Measurements from ENCODE around the gene QSOX1. TPM values are rescaled to one million over a fixed set of nuclear protein-coding genes. Genes with fewer than 3 reads are reported as not detected.

Gene QSOX1
- total and polyA plus RNA-seq, 9 of the 15 experiments (the other 6 are each of a cell fraction or from before 2014, with no cell fraction given), result 4.0 to 53.1 (median 15.0) TPM

DNA sequence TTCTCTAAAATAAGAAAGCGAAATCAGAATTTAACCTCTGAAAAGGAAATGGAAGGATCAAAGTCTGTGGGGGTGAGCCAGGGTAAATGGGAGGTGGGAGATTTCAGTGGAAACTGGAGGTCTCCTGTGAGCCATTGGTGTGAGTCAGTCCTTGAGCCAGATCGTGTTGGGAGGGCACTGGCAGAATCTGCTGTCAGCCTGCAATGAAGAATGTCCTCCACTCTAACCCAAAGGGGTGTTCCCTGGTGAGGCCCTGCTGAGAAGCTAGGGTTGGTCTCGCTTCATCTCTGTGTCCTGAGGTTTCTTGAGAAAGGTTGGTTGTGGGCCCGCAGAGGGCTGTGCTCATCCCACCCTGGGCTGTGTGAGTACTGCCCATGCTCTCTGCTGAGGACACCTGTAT is 2.4 kb downstream of the QSOX1 start (continued):
- TF ChIP-seq, protein P1, sequence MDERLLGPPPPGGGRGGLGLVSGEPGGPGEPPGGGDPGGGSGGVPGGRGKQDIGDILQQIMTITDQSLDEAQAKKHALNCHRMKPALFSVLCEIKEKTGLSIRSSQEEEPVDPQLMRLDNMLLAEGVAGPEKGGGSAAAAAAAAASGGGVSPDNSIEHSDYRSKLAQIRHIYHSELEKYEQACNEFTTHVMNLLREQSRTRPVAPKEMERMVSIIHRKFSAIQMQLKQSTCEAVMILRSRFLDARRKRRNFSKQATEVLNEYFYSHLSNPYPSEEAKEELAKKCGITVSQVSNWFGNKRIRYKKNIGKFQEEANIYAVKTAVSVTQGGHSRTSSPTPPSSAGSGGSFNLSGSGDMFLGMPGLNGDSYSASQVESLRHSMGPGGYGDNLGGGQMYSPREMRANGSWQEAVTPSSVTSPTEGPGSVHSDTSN (CRISPR knock-in tag; IDR thresholded peaks at IDR 0.05; ENCODE audit: low read depth), result no peak
- TF ChIP-seq, protein P1 (tag; conservative IDR thresholded peaks at IDR 0.05; ENCODE audit: low read depth), result peak; percentile 58; the same call in 1 of the 2 replicates
- TF ChIP-seq TOE1 (IDR thresholded peaks at IDR 0.05; ENCODE audit: borderline replicate concordance), result no peak
- no peak for TF ChIP-seq TOE1 (CRISPR knock-in tag; IDR thresholded peaks at IDR 0.05; ENCODE audit: borderline replicate concordance, low read depth)
- TF ChIP-seq TAF9B (IDR thresholded peaks at IDR 0.05; ENCODE audit: partially characterized antibody), result no peak
- TF ChIP-seq YBX1 (IDR thresholded peaks at IDR 0.05), result no peak
- no peak for TF ChIP-seq KLF6 (CRISPR knock-in tag; IDR thresholded peaks at IDR 0.05; ENCODE audit: borderline replicate concordance)
- no peak for TF ChIP-seq RBM25 (IDR thresholded peaks at IDR 0.05; ENCODE audit: low read depth, low read length, severe bottlenecking)
- TF ChIP-seq CHD1 (IDR thresholded peaks at IDR 0.05; ENCODE audit: low read length), result no peak
- TF ChIP-seq ZNF212 (CRISPR knock-in tag; IDR thresholded peaks at IDR 0.05), result no peak
- TF ChIP-seq, protein P2, sequence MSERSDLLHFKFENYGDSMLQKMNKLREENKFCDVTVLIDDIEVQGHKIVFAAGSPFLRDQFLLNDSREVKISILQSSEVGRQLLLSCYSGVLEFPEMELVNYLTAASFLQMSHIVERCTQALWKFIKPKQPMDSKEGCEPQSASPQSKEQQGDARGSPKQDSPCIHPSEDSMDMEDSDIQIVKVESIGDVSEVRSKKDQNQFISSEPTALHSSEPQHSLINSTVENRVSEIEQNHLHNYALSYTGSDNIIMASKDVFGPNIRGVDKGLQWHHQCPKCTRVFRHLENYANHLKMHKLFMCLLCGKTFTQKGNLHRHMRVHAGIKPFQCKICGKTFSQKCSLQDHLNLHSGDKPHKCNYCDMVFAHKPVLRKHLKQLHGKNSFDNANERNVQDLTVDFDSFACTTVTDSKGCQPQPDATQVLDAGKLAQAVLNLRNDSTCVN (CRISPR knock-in tag; IDR thresholded peaks at IDR 0.05), result no peak
- TF ChIP-seq, protein P3, sequence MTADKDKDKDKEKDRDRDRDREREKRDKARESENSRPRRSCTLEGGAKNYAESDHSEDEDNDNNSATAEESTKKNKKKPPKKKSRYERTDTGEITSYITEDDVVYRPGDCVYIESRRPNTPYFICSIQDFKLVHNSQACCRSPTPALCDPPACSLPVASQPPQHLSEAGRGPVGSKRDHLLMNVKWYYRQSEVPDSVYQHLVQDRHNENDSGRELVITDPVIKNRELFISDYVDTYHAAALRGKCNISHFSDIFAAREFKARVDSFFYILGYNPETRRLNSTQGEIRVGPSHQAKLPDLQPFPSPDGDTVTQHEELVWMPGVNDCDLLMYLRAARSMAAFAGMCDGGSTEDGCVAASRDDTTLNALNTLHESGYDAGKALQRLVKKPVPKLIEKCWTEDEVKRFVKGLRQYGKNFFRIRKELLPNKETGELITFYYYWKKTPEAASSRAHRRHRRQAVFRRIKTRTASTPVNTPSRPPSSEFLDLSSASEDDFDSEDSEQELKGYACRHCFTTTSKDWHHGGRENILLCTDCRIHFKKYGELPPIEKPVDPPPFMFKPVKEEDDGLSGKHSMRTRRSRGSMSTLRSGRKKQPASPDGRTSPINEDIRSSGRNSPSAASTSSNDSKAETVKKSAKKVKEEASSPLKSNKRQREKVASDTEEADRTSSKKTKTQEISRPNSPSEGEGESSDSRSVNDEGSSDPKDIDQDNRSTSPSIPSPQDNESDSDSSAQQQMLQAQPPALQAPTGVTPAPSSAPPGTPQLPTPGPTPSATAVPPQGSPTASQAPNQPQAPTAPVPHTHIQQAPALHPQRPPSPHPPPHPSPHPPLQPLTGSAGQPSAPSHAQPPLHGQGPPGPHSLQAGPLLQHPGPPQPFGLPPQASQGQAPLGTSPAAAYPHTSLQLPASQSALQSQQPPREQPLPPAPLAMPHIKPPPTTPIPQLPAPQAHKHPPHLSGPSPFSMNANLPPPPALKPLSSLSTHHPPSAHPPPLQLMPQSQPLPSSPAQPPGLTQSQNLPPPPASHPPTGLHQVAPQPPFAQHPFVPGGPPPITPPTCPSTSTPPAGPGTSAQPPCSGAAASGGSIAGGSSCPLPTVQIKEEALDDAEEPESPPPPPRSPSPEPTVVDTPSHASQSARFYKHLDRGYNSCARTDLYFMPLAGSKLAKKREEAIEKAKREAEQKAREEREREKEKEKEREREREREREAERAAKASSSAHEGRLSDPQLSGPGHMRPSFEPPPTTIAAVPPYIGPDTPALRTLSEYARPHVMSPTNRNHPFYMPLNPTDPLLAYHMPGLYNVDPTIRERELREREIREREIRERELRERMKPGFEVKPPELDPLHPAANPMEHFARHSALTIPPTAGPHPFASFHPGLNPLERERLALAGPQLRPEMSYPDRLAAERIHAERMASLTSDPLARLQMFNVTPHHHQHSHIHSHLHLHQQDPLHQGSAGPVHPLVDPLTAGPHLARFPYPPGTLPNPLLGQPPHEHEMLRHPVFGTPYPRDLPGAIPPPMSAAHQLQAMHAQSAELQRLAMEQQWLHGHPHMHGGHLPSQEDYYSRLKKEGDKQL (CRISPR knock-in tag; IDR thresholded peaks at IDR 0.05; ENCODE audit: borderline replicate concordance), result 0 out of 2 replicates have a peak, but pooled peaks have one; percentile 20
- no peak for TF ChIP-seq TCF7L2 (IDR thresholded peaks at IDR 0.05; ENCODE audit: low read depth, low read length)
- no peak for TF ChIP-seq SLC30A9 (CRISPR knock-in tag; IDR thresholded peaks at IDR 0.05)
- TF ChIP-seq, protein P4, sequence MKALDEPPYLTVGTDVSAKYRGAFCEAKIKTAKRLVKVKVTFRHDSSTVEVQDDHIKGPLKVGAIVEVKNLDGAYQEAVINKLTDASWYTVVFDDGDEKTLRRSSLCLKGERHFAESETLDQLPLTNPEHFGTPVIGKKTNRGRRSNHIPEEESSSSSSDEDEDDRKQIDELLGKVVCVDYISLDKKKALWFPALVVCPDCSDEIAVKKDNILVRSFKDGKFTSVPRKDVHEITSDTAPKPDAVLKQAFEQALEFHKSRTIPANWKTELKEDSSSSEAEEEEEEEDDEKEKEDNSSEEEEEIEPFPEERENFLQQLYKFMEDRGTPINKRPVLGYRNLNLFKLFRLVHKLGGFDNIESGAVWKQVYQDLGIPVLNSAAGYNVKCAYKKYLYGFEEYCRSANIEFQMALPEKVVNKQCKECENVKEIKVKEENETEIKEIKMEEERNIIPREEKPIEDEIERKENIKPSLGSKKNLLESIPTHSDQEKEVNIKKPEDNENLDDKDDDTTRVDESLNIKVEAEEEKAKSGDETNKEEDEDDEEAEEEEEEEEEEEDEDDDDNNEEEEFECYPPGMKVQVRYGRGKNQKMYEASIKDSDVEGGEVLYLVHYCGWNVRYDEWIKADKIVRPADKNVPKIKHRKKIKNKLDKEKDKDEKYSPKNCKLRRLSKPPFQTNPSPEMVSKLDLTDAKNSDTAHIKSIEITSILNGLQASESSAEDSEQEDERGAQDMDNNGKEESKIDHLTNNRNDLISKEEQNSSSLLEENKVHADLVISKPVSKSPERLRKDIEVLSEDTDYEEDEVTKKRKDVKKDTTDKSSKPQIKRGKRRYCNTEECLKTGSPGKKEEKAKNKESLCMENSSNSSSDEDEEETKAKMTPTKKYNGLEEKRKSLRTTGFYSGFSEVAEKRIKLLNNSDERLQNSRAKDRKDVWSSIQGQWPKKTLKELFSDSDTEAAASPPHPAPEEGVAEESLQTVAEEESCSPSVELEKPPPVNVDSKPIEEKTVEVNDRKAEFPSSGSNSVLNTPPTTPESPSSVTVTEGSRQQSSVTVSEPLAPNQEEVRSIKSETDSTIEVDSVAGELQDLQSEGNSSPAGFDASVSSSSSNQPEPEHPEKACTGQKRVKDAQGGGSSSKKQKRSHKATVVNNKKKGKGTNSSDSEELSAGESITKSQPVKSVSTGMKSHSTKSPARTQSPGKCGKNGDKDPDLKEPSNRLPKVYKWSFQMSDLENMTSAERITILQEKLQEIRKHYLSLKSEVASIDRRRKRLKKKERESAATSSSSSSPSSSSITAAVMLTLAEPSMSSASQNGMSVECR (CRISPR knock-in tag; IDR thresholded peaks at IDR 0.05), result no peak

Measured in K562 (cell line).